ENCODE measurements around the gene ZNRF3.

Gene ZNRF3

DNA sequence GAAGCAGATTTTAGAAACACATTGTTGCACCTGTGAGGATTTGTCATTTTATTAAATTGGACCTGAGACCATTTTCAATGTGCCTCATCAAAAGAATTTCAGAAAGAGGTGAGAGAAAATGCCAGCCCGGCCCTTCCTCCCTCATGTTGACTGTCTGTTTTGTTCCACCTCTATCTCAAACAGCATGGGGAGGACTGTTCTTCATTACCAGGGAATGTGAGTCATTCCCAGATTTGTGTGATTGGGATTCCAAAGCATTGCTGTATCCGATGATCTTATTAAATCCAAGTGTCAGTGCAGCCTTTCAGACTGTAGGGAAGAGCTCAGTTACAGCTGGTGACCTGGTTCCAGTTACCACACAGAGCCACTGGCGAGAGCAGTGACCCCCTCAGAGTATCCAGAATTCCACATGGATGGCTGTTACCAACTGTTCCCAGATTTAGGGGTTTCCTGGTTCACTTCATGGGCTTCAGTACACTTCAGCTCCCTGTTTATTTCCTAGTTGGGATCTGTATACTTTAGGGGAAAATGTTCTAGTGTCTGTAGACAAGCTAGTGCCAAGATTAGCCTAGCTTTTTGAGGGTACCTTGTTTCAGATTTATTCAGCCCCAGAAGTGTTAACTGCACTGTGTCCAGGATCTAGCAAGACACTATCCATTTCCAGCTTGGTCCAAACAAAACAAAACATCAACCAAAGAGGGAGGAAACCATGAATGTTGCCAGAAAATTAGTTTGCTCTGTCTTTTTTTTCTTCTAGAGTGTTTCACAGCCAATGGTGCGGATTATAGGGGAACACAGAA, 210.3 kb downstream of the ZNRF3 start:
- no peak for DNase-seq

DNA sequence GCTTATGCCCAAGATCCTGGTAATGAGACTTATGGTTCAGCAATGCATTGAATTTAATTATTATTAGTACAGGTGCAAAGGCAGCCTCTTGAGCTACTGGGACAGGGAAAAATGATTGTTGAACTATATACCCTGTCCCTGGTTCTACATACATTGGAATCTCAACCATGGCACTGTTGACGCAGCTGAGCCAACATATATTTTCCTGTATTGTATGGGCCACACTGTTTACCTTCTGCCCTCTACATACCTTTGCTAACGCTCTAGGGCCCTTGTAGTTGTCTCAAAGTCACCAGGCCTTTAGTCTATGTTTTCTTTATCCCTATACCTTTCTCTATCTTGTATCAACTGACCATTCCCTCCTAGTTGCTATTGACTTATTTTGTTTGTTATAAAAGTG, 212.1 kb downstream of the ZNRF3 start:
- DNase-seq = no peak

DNA sequence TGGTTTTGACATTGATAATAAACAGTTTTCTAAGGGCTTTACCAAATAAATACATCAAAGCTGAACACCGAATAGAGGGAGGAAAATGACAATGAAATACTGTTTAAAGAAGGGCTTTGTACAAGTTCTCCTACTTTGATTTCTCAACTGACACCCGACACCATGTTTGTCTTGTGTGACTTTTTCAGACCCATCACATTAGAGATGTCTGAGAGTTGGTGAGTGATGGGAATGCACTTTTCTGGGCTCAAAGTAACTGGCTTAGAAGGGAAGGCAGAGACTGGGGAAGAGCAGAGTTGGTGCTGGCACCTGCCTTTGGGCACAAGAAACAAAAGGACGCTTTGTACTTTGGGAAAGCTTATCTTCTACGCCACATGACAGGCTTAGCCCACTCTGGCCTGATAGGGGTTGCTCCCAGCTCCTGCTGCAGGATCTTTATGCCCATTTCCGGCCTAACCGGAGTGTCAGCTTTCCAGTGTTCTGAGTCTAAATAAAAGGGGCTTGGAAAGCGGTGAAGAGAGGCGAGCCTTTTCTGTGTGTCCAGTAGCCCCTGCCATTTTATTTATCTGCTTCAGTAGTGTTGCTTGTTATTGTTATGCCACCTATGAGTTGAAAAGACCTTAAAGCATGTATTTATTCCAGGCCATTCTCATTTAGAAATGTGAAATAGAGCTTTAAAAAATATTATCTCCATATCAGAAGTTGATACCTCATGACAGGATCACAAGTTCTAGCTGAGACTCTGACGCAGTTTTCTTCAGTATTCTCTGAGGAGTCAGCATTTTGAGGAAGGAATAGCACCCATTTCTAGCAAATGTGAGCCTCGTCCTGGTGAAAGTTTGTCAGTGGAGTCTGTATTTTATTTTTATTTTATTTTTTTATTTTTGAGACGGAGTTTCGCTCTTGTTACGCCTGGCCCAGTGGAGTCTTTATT, 213.6 kb downstream of the ZNRF3 start:
- peak; percentile 28 for DNase-seq

GRCh38 chr22:29098296-29098695, 214.9 kb downstream of the ZNRF3 start:
- DNase-seq = no peak

GRCh38 chr22:29102300-29102699, 218.9 kb downstream of the ZNRF3 start:
- no peak for DNase-seq

GRCh38 chr22:29103121-29103520, 219.7 kb downstream of the ZNRF3 start:
- DNase-seq = no peak

- no peak for DNase-seq
These were observed 222.1 kb downstream of the ZNRF3 start for GRCh38 chr22:29105468-29105867.

DNA sequence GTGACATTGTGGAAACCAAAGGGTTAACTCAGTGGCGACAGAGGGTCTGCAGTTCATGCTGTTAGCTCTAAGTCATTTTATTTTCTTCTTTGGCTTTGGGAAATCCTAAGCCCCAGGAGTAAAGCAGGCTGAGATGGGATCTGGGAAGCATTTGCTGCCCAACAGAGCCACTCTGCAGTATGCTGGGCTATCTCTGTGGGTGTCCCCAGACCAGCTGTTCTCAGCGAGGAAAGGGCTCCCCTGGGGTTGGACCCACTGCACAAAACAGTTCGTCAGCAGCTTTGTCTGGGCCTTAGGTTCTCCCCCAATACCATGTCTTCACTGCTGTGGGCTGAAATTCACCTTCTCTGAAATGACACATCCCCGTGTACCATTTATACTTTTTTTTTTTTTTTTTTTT, 223.5 kb downstream of the ZNRF3 start:
- DNase-seq = no peak
